Measurements from ENCODE around the gene CCR5AS.

Gene CCR5AS

GRCh38 chr3:46406788-46407611 lies at the start of gene CCR5AS, which contains the start of gene CCRL2:
CCR5AS (minus strand) TSS chr3:46407066.
CCRL2 (plus strand) TSS chr3:46407259; CDS start chr3:46408080, 821 bp downstream.
- intact Hi-C loops (cut with DNase I): no loop called here
- H3K4me3 ChIP-seq: peak within 1 kb of the TSS in 2 of 4 donors; percentile 20 to 21
- H3K4me1 ChIP-seq: no peaks in the 10 kb centered on the region
- peaks cover 0 to 5% (median 0%) of the 10 kb centered on the region in 3 donors for H3K27me3 ChIP-seq
- no peaks in the 10 kb centered on the region for H3K36me3 ChIP-seq
- WGBS, 2 donors: 14 to 28% methylated on average over 20 of the region's 20 CpGs
- TF ChIP-seq POLR2AphosphoS5 (IDR thresholded peaks at IDR 0.05) (peak in 3 of 4 donors; percentile 36 to 52 (median 39)), EP300 (IDR thresholded peaks at IDR 0.05) (no peak), CTCF (IDR thresholded peaks at IDR 0.05) (no peak)
- peak; percentile 76 for DNase-seq
- H3K27ac ChIP-seq: peak within 1 kb of the TSS; percentile 56 to 70 (median 58)
- H3K9me3 ChIP-seq: no peaks in the 10 kb centered on the region

- Histone ChIP-seq H3K27me3 (no peaks in the 10 kb centered on the region), H3K9me3 (no peaks in the 10 kb centered on the region), H3K36me3 (no peaks in the 10 kb centered on the region), H3K4me1 (no peaks in the 10 kb centered on the region), H3K27ac (no peak overlapping the region), H3K4me3 (no peak overlapping the region)
- no peak for DNase-seq
- WGBS, 2 donors: 95% methylated on average over 14 of the region's 14 CpGs
- TF ChIP-seq POLR2A (IDR thresholded peaks at IDR 0.05) (no peak), EP300 (IDR thresholded peaks at IDR 0.05) (no peak), POLR2AphosphoS5 (IDR thresholded peaks at IDR 0.05) (no peak), CTCF (IDR thresholded peaks at IDR 0.05) (no peak)
- intact Hi-C loops (cut with DNase I): no loop called here
These were observed 49.3 kb upstream of the CCR5AS start for GRCh38 chr3:46456118-46456517.

DNA sequence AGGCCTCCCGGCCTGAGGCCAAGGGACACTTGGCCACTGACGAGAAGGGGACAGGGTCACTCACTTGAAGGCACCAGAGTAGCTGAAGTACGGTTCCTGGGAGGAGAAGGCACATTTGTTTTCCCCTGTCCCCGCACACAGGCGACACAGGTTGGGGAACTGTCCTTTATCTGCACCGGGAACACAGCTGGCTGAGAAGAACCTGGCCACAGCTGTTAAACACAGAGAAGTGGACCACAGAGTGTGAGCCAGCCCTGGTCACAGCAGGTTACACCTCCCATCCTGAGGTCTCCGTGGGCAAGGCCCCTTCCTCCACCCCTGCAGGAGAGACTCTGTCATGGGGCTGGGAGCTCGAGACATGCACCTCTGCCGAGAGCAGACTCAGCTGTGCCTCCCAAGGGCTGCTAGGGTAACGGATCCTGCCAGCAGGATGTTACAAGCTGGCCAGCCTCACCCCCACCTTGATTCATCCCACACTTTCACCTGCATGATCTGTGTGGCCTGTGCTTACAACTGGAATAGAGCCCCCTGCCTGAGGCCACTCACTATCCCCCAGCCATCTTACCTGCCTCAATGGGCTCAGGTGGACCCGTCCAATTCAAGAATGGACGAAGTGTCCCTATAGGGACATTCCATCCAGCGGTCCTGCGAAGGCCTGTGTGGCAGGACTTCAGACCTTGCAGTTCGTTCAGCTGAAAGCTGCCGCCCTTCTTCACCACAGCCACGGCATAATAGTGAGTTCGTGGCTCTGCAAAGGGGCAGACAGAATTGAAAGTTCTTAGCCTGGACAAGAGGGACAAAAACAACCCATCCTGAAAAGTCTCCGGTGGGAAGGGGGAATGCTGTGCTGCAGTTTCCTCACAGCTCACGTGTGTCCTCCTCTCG lies 48.6 kb upstream of the CCR5AS start:
- TF ChIP-seq CTCF (IDR thresholded peaks at IDR 0.05) (no peak), POLR2A (IDR thresholded peaks at IDR 0.05) (no peak), EP300 (IDR thresholded peaks at IDR 0.05) (no peak), POLR2AphosphoS5 (IDR thresholded peaks at IDR 0.05) (no peak)
- Histone ChIP-seq H3K9me3 (no peaks in the 10 kb centered on the region), H3K27me3 (no peaks in the 10 kb centered on the region), H3K36me3 (no peaks in the 10 kb centered on the region), H3K4me1 (no peaks in the 10 kb centered on the region), H3K27ac (no peak overlapping the region), H3K4me3 (no peak overlapping the region)
- intact Hi-C loops (cut with DNase I): no loop called here
- WGBS, 2 donors: 91 to 92% methylated on average over 21 of the region's 21 CpGs
- no peak for DNase-seq

GRCh38 chr3:46454606-46455005 lies 47.7 kb upstream of the CCR5AS start:
- TF ChIP-seq EP300 (IDR thresholded peaks at IDR 0.05) (no peak), POLR2AphosphoS5 (IDR thresholded peaks at IDR 0.05) (no peak), CTCF (IDR thresholded peaks at IDR 0.05) (no peak), POLR2A (IDR thresholded peaks at IDR 0.05) (no peak)
- H3K4me3 ChIP-seq: no peak overlapping the region
- H3K27me3 ChIP-seq: no peaks in the 10 kb centered on the region
- H3K36me3 ChIP-seq: no peaks in the 10 kb centered on the region
- no peak for DNase-seq
- no peaks in the 10 kb centered on the region for H3K9me3 ChIP-seq
- 85 to 87% methylated on average over 7 of the region's 7 CpGs for WGBS, 2 donors
- H3K4me1 ChIP-seq: no peaks in the 10 kb centered on the region
- no peak overlapping the region for H3K27ac ChIP-seq
- intact Hi-C loops (cut with DNase I): no loop called here
